Stomach (tissue), 4 donors: ENCODE data around the gene SGTA.

ENCODE experiments used
- CTCF ChIP-seq, 7 experiments: fragments of 450-650 bp in 4 of 7; fragments of 200-600 bp in 3 of 7; sonication (generic) in 3 of 7; IDR thresholded peaks; one replicate each; pipeline ENCODE4 v1.5.1; 2016 to 2019; ENCODE audit warnings: antibody characterized with exemption in 7 of 7, control low read depth in 2 of 7, mild to moderate bottlenecking in 1 of 7
- POLR2A ChIP-seq, 4 donors: fragments of 450-650 bp; IDR thresholded peaks; one replicate each; pipeline ENCODE4 v1.6.1; 2016; ENCODE audit warnings: antibody characterized with exemption in 4 of 4, control low read depth in 2 of 4, mild to moderate bottlenecking in 1 of 4, moderate library complexity in 1 of 4

GRCh38 chr19:2820112-2820702, 37.1 kb upstream of the SGTA start:
- TF ChIP-seq CTCF (IDR thresholded peaks at IDR 0.05) = no peak
- TF ChIP-seq POLR2A (IDR thresholded peaks at IDR 0.05) = no peak
